Measurements from ENCODE around the gene DOCK2. TPM values are rescaled to one million over a fixed set of nuclear protein-coding genes. Genes with fewer than 3 reads are reported as not detected.

The DOCK2 gene
- polyA plus RNA-seq, 1 of the 3 experiments (the other 2 are of a cell fraction): 3.8 TPM

DNA sequence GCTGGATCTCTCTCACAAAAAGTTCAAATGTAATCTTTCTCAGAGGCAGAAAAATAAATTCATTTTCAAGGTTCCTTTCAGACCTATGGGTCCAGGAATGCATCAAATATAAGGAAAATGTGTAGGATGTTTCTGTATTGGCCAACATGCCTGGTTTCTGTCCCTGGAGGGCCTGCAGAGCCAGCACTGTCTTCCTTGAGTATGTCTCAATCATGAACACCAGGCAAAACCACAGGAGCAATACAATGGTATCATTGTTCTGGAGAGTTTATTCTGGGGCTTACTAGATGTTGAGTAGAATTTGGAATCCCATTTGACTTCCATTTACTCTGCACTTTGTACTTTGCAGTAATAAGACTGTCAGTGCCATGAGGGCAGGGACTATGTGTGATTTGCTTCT, 319.7 kb downstream of the DOCK2 start (continued):
- TF ChIP-seq, protein P1, sequence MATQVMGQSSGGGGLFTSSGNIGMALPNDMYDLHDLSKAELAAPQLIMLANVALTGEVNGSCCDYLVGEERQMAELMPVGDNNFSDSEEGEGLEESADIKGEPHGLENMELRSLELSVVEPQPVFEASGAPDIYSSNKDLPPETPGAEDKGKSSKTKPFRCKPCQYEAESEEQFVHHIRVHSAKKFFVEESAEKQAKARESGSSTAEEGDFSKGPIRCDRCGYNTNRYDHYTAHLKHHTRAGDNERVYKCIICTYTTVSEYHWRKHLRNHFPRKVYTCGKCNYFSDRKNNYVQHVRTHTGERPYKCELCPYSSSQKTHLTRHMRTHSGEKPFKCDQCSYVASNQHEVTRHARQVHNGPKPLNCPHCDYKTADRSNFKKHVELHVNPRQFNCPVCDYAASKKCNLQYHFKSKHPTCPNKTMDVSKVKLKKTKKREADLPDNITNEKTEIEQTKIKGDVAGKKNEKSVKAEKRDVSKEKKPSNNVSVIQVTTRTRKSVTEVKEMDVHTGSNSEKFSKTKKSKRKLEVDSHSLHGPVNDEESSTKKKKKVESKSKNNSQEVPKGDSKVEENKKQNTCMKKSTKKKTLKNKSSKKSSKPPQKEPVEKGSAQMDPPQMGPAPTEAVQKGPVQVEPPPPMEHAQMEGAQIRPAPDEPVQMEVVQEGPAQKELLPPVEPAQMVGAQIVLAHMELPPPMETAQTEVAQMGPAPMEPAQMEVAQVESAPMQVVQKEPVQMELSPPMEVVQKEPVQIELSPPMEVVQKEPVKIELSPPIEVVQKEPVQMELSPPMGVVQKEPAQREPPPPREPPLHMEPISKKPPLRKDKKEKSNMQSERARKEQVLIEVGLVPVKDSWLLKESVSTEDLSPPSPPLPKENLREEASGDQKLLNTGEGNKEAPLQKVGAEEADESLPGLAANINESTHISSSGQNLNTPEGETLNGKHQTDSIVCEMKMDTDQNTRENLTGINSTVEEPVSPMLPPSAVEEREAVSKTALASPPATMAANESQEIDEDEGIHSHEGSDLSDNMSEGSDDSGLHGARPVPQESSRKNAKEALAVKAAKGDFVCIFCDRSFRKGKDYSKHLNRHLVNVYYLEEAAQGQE (IDR thresholded peaks at IDR 0.05; ENCODE audit: low read depth, low read length): no peak

- CTCF ChIA-PET: interaction anchor here (0.7 to 2.0 kb wide), 4 partner anchors 13 to 66 kb away, joined by 3 to 9 read pairs (median 4); partner anchors contain the start of gene INSYN2B
- H3K79me2 ChIP-seq (ENCODE audit: insufficient read depth): peaks cover 57% of the 10 kb centered on the region; the same call in 1 of the 2 replicates
- no peaks in the 10 kb centered on the region for H3K27me3 ChIP-seq (ENCODE audit: insufficient read depth)
- no peaks in the 10 kb centered on the region for H3K4me1 ChIP-seq (ENCODE audit: control insufficient read depth in 1 of 2, insufficient read depth in 2 of 2, low read depth in 1 of 2, low read length in 1 of 2)
- H3K9me3 ChIP-seq: no peaks in the 10 kb centered on the region
- H3K9me2 ChIP-seq: no peaks in the 10 kb centered on the region
- H3K4me3 ChIP-seq (ENCODE audit: low read depth in 2 of 2, low read length in 1 of 2): no peak overlapping the region
- no peak overlapping the region for H3K27ac ChIP-seq (ENCODE audit: low read depth in 2 of 2, low read length in 1 of 2)
- H3K36me3 ChIP-seq (replicated peaks in 1 of 2; ENCODE audit: control insufficient read depth in 1 of 2, insufficient read depth in 2 of 2, low read length in 1 of 2): peaks cover 0 to 27% of the 10 kb centered on the region in 2 experiments
- no peak overlapping the region for H2AFZ ChIP-seq (ENCODE audit: low read depth)
- POLR2A ChIA-PET: no interaction called here
- no peak for TF ChIP-seq IRF3 (IDR thresholded peaks at IDR 0.05; ENCODE audit: low read depth, low read length)
- no peak for TF ChIP-seq ZBTB33 (IDR thresholded peaks at IDR 0.05; ENCODE audit: borderline replicate concordance, low read depth)
- no peak for TF ChIP-seq POLR2AphosphoS5 (IDR thresholded peaks at IDR 0.05; ENCODE audit: low read depth, low read length)
- TF ChIP-seq RCOR1 (IDR thresholded peaks at IDR 0.05; ENCODE audit: low read length): no peak
- no peak for TF ChIP-seq YY1 (IDR thresholded peaks at IDR 0.05; ENCODE audit: low read depth)
- TF ChIP-seq NRF1 (IDR thresholded peaks at IDR 0.05; ENCODE audit: low read depth, low read length): no peak
- no peak for TF ChIP-seq JUND (IDR thresholded peaks at IDR 0.05)
- no peak for TF ChIP-seq SIN3A (IDR thresholded peaks at IDR 0.05; ENCODE audit: borderline replicate concordance, low read depth, low read length)
- no peak for TF ChIP-seq RFX5 (IDR thresholded peaks at IDR 0.05; ENCODE audit: low read length)
- no peak for TF ChIP-seq FOXM1 (IDR thresholded peaks at IDR 0.05; ENCODE audit: low read depth)
- TF ChIP-seq TEAD4 (IDR thresholded peaks at IDR 0.05; ENCODE audit: borderline replicate concordance, insufficient read depth): no peak
- TF ChIP-seq, protein P2, sequence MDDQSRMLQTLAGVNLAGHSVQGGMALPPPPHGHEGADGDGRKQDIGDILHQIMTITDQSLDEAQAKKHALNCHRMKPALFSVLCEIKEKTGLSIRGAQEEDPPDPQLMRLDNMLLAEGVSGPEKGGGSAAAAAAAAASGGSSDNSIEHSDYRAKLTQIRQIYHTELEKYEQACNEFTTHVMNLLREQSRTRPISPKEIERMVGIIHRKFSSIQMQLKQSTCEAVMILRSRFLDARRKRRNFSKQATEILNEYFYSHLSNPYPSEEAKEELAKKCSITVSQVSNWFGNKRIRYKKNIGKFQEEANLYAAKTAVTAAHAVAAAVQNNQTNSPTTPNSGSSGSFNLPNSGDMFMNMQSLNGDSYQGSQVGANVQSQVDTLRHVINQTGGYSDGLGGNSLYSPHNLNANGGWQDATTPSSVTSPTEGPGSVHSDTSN (IDR thresholded peaks at IDR 0.05): no peak
- TF ChIP-seq MAX (IDR thresholded peaks at IDR 0.05; ENCODE audit: low read depth): no peak
- WGBS (ENCODE audit: low lambda C conversion rate): 83% methylated on average over 3 of the region's 3 CpGs
- no peak overlapping the region for H3K9ac ChIP-seq
- no peak for DNase-seq
- H3K4me2 ChIP-seq: no peak overlapping the region
- no peaks in the 10 kb centered on the region for H3F3A ChIP-seq (replicated peaks; ENCODE audit: insufficient read depth)
- H4K20me1 ChIP-seq (ENCODE audit: insufficient read depth): no peaks in the 10 kb centered on the region
Measured at GRCh38 chr5:169958278-169958677, 321.2 kb downstream of the DOCK2 start.

Data from SK-N-SH (cell line).